Measurements from ENCODE around the gene RREB1.
A peak's percentile ranks its signal among the peaks of the same experiment; 100 is the strongest.

RREB1 gene

GRCh38 chr6:7107578-7108195 lies at the start of gene RREB1:
RREB1 (plus strand) TSS chr6:7107961; CDS start chr6:7181912, 73,951 bp downstream.
- DNase-seq (ENCODE audit: low read depth), result peak; percentile 75

- DNase-seq (ENCODE audit: low read depth), result peak; percentile 97
These were observed 49.4 kb upstream of the RREB1 start for GRCh38 chr6:7058250-7058923.

- no peak for DNase-seq (ENCODE audit: low read depth)
These were observed 46.8 kb upstream of the RREB1 start for GRCh38 chr6:7060769-7061516.

GRCh38 chr6:7062451-7063162 lies 45.2 kb upstream of the RREB1 start:
- DNase-seq (ENCODE audit: low read depth), result no peak

GRCh38 chr6:7067305-7067704 lies 40.5 kb upstream of the RREB1 start:
- DNase-seq (ENCODE audit: low read depth), result no peak

GRCh38 chr6:7071405-7071804 lies 36.4 kb upstream of the RREB1 start:
- DNase-seq (ENCODE audit: low read depth), result no peak

GRCh38 chr6:7073082-7073820 lies 34.5 kb upstream of the RREB1 start:
- DNase-seq (ENCODE audit: low read depth), result no peak

- DNase-seq (ENCODE audit: low read depth), result no peak
These were observed 33.8 kb upstream of the RREB1 start for GRCh38 chr6:7073821-7074525.

- no peak for DNase-seq (ENCODE audit: low read depth)
These were observed 32.9 kb upstream of the RREB1 start for GRCh38 chr6:7074870-7075269.

- no peak for DNase-seq (ENCODE audit: low read depth)
These were observed 32.3 kb upstream of the RREB1 start for GRCh38 chr6:7075341-7076000.

- no peak for DNase-seq (ENCODE audit: low read depth)
These were observed 29.9 kb upstream of the RREB1 start for GRCh38 chr6:7077856-7078255.

GRCh38 chr6:7078856-7079255 lies 28.9 kb upstream of the RREB1 start:
- no peak for DNase-seq (ENCODE audit: low read depth)

GRCh38 chr6:7080311-7080710 lies 27.4 kb upstream of the RREB1 start:
- DNase-seq (ENCODE audit: low read depth), result no peak

GRCh38 chr6:7085911-7086310 lies 21.9 kb upstream of the RREB1 start:
- peak; percentile 21 for DNase-seq (ENCODE audit: low read depth)

- DNase-seq (ENCODE audit: low read depth), result peak; percentile 56
These were observed 21.3 kb upstream of the RREB1 start for GRCh38 chr6:7086488-7086887.

- DNase-seq (ENCODE audit: low read depth), result peak; percentile 48
These were observed 20.7 kb upstream of the RREB1 start for GRCh38 chr6:7087066-7087465.

GRCh38 chr6:7087491-7087979 lies 20.2 kb upstream of the RREB1 start:
- no peak for DNase-seq (ENCODE audit: low read depth)

- no peak for DNase-seq (ENCODE audit: low read depth)
These were observed 19.6 kb upstream of the RREB1 start for GRCh38 chr6:7088076-7088742.

GRCh38 chr6:7098993-7099392 lies 8.8 kb upstream of the RREB1 start:
- no peak for DNase-seq (ENCODE audit: low read depth)

All from ELR (cell line).